Islet of Langerhans (tissue), 1 donor: ENCODE results near the gene DAP.
"Not testable (repeated sequence)": the region's sequence is repeated elsewhere in the genome, so short reads cannot be mapped to it uniquely, and the experiment has no call there.

Experiments used
- FAIRE-seq: peaks from one replicate; lab custom pipeline; 2011; peaks lifted over from hg19 to GRCh38; lab: Jason Lieb, UNC

DAP gene

DNA sequence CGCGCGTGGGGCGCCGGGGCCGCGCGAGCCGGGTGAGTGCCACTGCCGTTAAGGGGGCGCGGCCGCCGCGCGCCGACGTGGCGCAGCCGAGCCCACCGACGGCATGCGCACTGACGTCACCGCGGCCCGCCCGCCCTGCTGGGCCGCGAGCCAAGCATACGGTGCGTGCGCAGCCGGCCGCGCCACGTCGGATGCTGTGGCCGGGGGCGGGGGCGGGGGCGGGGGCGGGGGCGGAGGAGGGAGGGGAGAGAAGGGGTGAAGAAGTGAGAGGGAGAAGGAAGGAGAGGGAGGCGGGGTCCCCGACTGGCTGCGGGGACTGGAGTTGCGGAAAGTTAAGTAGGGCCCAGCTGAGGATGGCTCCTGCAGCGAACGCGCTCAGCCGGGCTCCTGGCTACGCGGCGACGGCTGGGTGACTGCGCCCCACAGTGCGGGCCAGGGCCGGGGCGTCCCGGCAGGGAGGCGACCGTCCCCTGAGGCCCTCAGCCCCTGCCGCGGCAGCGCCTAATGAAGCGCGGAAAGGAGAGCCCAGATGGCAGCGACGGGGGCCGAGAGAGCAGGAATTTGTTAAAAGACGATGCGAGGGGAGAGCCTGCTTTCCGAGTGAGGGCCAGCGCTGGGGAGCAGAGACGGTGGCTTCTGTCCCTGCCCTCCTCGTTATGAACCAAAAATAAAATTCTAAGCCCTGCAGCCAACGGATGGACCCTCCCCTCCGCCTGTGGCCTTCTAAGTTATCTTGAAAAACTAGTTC lies at the start of gene DAP:
TSS of gene DAP (minus strand) at position 50 of the 748 bp plus-strand sequence. CDS start 166 bp downstream, outside the sequence.
- no peak for FAIRE-seq

- no peak for FAIRE-seq
Measured at GRCh38 chr5:10808347-10809226, 47.6 kb upstream of the DAP start.

GRCh38 chr5:10801931-10802666 lies 41.1 kb upstream of the DAP start:
- FAIRE-seq, result peak; percentile 70

DNA sequence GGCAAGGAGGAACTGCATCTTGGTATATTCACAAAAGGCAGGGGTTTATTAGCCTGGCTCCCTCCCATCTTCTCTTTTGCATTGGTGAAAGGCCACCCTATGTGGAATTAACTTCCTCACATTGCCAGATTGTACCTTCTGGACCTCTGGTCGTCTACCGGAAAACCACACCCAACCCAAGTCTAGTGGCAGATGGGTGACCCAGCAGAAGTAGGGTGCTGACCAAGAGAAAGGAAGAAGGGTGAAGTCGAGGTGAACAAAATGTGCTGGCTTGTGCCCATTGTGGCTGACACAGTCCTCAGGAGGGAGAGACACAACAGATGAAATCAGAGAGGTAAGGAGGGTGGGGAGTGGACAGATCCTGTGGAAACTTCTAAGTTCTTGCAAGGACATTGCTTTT lies 39.8 kb upstream of the DAP start:
- FAIRE-seq, result no peak

GRCh38 chr5:10797261-10797660 lies 36.2 kb upstream of the DAP start:
- no peak for FAIRE-seq

GRCh38 chr5:10793785-10794184 lies 32.8 kb upstream of the DAP start:
- no peak for FAIRE-seq

- no peak for FAIRE-seq
Measured at GRCh38 chr5:10792336-10792735, 31.3 kb upstream of the DAP start.

DNA sequence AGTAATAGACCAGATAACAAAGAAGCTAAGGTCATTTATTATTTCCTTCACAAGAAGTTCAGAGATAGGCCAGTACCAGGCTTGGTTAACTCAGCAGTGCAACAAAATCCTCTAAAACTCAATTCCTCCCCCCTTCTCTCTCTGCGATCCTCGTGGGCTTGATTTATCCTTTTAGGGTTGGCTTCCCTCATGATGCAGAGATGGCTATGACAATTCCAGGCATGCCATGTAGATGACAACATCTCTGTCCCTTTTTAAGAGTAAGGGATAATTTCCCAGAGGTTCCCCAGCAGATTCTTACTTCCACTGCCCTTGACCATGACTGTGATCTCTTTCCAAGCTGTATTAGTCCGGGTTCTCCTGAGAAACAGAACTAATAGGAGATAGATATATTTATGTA lies 28.7 kb upstream of the DAP start:
- FAIRE-seq, result no peak

- no peak for FAIRE-seq
Measured at GRCh38 chr5:10789021-10789420, 28.0 kb upstream of the DAP start.

DNA sequence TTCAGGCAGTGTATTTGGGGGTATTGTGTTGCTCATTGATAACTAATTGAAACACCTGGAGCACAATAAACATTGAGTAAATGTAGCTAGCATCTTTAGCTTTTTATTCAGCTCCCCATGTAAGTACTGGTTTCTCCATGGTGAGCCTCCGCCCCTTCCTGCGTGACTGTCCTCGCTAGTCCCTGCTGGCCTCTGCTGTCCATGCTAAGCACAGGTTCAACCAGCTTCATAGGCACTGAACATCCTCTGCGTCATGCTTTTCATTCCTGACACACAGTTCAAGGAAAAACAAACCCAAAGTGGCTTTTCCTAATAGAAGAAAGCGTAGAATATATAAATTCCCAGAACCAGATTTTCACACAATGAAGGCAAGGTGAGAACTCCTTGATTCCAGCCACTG lies 27.3 kb upstream of the DAP start:
- FAIRE-seq, result no peak

GRCh38 chr5:10786835-10787234 lies 25.8 kb upstream of the DAP start:
- no peak for FAIRE-seq

DNA sequence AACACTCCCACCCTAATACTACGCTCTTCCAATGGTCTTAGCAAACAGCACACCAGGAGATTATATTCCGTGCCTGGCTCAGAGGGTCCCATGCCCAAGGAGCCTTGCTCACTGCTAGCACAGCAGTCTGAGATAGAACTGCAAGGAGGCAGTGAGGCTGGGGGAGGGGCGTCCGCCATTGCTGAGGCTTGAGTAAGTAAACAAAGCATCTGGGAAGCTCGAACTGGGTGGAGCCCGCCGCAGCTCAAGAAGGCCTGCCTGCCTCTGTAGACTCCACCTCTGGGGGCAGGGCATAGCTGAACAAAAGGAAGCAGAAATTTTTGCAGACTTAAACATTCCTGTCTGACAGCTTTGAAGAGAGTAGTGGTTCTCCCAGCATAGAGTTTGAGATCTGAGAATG lies 19.2 kb upstream of the DAP start:
- not testable (repeated sequence) for FAIRE-seq

DNA sequence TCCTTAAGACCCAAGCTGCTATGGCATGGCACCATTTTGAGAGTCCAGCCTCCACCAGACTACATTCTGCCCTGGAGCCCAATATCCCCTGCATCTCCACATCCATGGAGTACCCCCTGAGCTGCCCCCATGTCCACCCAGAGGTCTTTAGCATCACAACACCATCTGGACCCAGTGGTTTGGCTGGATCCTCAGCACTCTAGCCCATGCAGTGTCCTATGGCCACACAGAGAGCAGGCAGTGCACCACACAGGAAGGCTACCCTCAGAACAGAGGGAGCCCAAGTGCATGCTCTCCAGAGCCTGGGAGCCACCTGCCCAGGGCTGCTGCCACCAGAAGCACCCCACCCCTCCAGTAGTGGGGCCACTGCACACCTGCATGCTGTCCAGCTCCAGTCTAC lies 18.6 kb upstream of the DAP start:
- no peak for FAIRE-seq

- no peak for FAIRE-seq
Measured at GRCh38 chr5:10778179-10778910, 17.3 kb upstream of the DAP start.

- no peak for FAIRE-seq
Measured at GRCh38 chr5:10775646-10776045, 14.6 kb upstream of the DAP start.

DNA sequence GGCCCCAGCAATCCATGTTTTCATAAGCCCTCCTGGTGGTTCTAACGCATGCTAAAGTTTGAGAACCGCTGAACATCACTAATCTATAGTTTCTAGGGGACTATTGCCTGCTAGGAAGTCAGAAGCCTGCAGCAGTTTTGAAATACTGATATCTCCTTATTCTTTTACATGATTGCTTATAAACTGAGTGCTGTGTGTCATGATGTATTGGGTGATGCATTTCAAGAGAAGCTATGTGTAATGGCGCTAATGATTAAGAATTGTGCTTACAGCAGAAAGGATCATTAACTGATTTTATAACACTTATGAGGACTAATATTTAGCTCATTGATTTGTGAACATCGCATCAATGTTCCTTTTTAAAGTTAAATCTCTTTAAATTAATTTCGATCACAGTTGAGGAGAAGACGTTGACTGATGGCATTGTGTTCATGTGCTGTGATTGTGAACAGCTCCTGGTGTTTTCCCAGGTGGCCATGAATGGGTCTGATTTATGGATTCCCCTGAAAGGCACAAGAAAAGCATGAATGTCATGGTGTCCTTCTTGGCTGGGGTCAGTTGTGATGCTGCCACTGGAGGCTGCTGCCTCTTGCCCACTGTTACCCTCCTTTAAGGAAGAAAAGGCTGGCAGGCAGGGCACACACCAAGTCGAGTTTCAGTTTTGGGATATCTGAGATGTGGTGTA lies 12.0 kb upstream of the DAP start:
- FAIRE-seq, result no peak

DNA sequence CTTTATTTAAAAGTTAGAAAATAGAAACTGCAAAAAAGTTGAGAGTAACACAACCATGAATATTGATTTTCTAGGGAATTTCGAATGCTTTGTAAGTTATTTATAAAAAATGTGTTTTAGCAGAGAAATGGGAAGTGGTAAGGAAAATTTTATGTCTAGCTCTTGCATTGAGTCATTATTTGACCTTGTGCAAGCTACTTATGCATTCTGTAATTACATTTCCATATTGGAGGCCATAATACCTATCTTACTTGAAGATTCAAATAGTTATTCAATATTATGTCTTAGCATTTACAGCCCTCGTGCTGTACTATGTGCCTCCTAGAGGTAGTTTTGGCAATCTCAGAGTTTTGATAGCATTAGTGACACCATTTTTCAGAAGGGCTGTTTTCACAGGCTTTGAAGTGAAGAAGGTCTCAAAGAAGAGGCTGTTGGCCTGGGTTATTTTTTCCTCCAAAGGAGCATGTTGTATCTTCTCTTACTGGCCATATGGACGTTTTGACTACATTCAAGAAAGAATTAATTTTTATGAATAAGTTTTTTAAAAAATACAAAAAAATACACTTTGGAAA lies 7.4 kb upstream of the DAP start:
- FAIRE-seq, result no peak

- FAIRE-seq, result no peak
Measured at GRCh38 chr5:10762776-10763500, 1.9 kb upstream of the DAP start.

DNA sequence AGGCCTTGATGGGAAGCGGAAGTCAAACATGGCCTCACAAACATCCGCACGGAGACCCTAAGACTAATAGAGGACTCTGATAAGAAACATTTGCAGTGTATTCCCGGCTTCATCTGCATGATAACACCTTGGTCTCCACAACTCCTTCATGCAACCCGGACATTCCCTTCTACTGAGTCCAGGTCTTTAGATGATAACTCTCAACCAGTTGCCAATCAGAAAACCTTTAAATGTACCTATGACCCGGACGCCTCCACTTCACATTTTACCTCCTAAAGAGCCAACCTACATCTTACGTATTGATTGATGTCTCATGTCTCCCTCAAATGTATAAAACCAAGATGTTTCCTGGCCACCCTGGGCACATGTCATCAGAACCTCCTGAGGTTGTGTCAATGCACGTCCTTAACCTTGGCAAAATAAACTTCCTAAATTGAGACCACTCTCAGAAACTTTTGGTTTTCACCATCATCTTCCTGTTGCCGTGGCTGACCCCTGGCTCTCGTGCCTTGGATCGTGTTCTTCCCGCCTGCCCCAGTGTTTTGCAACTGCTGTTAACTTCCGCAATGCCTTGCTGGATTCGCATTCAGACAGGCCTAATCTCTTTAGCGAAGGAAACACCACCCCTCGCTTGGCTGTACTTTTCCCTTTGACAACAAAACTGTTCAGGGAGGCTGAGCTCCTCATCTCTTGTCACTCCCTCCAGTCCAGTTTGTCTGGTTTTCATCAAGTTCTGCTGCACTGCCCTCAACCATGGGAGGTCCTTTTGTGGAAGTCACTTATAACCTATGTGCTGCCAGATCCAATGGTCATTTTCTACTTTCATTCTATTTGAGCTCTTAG lies 1.1 kb upstream of the DAP start:
- no peak for FAIRE-seq

DNA sequence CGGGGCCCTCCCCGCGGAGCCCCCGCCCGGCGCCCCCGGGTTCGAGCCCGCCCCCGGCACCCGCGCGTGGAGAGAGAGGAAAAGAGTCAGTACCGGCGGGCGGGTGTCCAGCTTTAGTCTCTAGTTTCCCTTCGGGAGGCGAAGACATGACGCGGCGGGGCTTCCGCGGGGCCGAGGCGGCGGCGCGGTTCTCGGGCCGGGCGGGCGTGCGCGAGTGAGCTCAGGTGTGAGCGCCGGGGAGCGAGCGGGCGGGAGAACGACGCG lies 181 bp downstream of the DAP start:
- FAIRE-seq, result no peak
